ENCODE results near the gene TBC1D4. TPM values are rescaled to one million over a fixed set of nuclear protein-coding genes. Genes with fewer than 3 reads are reported as not detected.

TBC1D4 gene
- total and polyA plus RNA-seq, 9 of the 15 experiments (the other 6 are each of a cell fraction or from before 2014, with no cell fraction given) = 2.8 to 12.3 (median 7.0) TPM

DNA sequence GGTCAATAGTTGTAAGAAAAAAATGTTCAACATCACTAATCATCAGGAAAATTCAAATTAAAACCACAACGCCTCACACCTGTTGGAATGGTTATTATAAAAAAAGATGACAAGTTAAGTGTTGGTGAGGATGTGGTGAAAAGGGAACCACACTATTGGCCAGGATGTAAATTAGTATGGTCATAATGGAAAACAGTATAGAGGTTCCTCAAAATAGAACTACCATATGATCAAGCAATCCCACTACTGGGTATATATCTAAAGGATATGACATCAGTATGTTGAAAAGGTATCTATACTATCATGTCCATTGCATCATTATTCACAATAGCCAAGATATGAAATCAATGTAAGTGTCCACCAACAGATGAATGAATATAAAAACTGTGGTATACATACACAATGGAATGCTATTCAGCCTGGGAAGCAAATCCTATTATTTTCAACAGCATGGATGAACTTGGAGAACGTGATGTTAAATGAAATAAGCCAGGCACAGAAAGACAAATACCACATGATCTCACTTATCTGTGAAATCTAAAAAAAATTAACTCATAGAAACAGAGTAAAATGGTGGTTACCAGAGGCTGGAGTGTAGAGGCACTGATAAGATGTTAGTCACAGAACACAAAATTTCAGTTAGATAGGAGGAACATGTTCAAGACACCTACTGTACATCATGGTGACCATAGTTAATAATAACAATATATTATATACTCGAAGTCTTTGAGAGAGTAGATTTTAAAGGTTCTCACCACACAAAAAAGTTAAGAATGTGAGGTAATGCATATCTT, 56.6 kb downstream of the TBC1D4 start (continued):
- peak; percentile 16; the same call in 1 of the 2 replicates for TF ChIP-seq TAL1 (IDR thresholded peaks at IDR 0.05)
- TF ChIP-seq SRSF1 (IDR thresholded peaks at IDR 0.05; ENCODE audit: low read depth, low read length) = no peak
- no peak for TF ChIP-seq ZNF316 (IDR thresholded peaks at IDR 0.05)
- TF ChIP-seq, protein P1, sequence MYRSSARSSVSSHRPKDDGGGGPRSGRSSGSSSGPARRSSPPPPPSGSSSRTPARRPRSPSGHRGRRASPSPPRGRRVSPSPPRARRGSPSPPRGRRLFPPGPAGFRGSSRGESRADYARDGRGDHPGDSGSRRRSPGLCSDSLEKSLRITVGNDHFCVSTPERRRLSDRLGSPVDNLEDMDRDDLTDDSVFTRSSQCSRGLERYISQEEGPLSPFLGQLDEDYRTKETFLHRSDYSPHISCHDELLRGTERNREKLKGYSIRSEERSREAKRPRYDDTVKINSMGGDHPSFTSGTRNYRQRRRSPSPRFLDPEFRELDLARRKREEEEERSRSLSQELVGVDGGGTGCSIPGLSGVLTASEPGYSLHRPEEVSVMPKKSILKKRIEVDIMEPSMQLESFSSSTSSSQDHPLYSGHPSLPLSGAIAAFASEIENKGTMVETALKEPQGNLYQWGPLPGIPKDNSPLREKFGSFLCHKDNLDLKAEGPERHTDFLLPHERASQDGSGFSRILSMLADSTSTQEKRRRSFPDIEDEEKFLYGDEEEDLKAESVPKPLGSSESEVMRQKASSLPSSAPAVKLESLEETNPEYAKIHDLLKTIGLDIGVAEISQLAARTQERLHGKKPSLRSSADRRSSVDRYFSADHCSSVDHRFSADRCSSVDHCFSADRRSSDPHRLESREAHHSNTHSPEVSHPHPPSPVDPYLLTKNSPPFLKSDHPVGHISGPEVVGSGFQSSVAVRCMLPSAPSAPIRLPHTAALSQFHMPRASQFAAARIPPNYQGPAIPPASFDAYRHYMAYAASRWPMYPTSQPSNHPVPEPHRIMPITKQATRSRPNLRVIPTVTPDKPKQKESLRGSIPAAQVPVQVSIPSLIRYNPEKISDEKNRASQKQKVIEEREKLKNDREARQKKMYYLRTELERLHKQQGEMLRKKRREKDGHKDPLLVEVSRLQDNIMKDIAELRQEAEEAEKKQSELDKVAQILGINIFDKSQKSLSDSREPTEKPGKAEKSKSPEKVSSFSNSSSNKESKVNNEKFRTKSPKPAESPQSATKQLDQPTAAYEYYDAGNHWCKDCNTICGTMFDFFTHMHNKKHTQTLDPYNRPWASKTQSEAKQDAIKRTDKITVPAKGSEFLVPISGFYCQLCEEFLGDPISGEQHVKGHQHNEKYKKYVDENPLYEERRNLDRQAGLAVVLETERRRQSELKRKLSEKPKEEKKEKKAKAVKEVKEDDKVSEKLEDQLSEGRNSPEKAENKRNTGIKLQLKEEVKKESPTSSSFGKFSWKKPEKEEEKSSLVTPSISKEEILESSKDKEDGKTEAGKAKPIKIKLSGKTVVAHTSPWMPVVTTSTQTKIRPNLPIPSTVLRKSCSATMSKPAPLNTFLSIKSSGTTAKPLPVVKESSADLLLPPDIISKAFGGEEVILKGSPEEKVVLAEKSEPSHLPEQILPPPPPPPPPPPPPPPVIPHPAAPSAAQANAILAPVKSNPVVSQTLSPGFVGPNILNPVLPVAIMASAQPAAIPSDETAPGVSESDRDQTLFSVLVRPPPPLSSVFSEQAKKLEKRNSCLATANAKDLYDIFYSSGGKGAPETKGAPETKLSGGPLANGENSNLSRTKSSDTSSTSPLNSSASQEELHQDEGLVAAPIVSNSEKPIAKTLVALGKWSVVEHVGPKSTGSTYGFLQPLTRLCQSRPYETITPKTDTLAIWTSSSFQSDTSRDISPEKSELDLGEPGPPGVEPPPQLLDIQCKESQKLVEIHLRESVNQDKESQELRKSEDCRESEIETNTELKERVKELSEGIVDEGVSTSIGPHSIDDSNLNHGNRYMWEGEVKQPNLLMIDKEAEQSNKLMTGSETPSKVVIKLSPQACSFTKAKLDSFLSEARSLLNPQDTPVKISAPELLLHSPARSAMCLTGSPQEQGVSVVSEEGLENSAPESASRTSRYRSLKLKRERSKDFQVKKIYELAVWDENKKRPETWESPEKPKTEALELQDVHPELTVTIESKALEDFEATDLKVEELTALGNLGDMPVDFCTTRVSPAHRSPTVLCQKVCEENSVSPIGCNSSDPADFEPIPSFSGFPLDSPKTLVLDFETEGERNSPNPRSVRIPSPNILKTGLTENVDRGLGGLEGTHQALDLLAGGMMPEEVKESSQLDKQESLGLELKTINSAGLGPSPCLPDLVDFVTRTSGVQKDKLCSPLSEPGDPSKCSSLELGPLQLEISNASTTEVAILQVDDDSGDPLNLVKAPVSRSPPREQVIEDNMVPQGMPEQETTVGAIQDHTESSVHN (IDR thresholded peaks at IDR 0.05; ENCODE audit: borderline replicate concordance in 1 of 2, low read depth in 1 of 2) = no peak
- TF ChIP-seq MCM2 (IDR thresholded peaks at IDR 0.05; ENCODE audit: low read depth) = no peak
- TF ChIP-seq, protein P2, sequence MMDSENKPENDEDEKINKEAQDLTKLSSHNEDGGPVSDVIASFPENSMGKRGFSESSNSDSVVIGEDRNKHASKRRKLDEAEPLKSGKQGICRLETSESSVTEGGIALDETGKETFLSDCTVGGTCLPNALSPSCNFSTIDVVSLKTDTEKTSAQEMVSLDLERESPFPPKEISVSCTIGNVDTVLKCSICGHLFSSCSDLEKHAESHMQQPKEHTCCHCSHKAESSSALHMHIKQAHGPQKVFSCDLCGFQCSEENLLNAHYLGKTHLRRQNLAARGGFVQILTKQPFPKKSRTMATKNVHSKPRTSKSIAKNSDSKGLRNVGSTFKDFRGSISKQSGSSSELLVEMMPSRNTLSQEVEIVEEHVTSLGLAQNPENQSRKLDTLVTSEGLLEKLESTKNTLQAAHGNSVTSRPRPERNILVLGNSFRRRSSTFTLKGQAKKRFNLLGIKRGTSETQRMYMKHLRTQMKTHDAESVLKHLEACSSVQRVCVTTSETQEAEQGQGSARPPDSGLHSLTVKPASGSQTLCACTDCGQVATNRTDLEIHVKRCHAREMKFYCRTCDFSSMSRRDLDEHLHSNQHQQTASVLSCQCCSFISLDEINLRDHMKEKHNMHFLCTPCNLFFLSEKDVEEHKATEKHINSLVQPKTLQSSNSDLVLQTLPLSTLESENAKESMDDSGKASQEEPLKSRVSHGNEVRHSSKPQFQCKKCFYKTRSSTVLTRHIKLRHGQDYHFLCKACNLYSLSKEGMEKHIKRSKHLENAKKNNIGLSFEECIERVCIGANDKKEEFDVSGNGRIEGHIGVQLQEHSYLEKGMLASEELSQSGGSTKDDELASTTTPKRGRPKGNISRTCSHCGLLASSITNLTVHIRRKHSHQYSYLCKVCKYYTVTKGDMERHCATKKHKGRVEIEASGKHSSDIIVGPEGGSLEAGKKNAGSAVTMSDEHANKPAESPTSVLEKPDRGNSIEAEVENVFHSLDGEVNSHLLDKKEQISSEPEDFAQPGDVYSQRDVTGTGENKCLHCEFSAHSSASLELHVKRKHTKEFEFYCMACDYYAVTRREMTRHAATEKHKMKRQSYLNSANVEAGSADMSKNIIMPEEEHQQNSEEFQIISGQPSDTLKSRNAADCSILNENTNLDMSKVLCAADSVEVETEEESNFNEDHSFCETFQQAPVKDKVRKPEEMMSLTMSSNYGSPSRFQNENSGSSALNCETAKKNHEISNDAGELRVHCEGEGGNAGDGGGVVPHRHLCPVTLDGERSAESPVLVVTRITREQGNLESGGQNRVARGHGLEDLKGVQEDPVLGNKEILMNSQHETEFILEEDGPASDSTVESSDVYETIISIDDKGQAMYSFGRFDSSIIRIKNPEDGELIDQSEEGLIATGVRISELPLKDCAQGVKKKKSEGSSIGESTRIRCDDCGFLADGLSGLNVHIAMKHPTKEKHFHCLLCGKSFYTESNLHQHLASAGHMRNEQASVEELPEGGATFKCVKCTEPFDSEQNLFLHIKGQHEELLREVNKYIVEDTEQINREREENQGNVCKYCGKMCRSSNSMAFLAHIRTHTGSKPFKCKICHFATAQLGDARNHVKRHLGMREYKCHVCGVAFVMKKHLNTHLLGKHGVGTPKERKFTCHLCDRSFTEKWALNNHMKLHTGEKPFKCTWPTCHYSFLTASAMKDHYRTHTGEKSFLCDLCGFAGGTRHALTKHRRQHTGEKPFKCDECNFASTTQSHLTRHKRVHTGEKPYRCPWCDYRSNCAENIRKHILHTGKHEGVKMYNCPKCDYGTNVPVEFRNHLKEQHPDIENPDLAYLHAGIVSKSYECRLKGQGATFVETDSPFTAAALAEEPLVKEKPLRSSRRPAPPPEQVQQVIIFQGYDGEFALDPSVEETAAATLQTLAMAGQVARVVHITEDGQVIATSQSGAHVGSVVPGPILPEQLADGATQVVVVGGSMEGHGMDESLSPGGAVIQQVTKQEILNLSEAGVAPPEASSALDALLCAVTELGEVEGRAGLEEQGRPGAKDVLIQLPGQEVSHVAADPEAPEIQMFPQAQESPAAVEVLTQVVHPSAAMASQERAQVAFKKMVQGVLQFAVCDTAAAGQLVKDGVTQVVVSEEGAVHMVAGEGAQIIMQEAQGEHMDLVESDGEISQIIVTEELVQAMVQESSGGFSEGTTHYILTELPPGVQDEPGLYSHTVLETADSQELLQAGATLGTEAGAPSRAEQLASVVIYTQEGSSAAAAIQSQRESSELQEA (IDR thresholded peaks at IDR 0.05; ENCODE audit: low read depth) = no peak
- TF ChIP-seq, protein P3, sequence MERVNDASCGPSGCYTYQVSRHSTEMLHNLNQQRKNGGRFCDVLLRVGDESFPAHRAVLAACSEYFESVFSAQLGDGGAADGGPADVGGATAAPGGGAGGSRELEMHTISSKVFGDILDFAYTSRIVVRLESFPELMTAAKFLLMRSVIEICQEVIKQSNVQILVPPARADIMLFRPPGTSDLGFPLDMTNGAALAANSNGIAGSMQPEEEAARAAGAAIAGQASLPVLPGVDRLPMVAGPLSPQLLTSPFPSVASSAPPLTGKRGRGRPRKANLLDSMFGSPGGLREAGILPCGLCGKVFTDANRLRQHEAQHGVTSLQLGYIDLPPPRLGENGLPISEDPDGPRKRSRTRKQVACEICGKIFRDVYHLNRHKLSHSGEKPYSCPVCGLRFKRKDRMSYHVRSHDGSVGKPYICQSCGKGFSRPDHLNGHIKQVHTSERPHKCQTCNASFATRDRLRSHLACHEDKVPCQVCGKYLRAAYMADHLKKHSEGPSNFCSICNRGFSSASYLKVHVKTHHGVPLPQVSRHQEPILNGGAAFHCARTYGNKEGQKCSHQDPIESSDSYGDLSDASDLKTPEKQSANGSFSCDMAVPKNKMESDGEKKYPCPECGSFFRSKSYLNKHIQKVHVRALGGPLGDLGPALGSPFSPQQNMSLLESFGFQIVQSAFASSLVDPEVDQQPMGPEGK (CRISPR knock-in tag; IDR thresholded peaks at IDR 0.05; ENCODE audit: borderline replicate concordance) = no peak

Data from K562 (cell line).